ENCODE measurements around the gene LRRC59. TPM values are rescaled to one million over a fixed set of nuclear protein-coding genes. Genes with fewer than 3 reads are reported as not detected.

LRRC59 gene
- total and polyA plus RNA-seq, 2 of the 8 experiments (the other 6 are each of a cell fraction or from before 2014, with no cell fraction given), result 48.3 to 117 TPM

GRCh38 chr17:50364061-50364458 lies 33.3 kb downstream of the LRRC59 start (continued):
- TF ChIP-seq, protein P1, sequence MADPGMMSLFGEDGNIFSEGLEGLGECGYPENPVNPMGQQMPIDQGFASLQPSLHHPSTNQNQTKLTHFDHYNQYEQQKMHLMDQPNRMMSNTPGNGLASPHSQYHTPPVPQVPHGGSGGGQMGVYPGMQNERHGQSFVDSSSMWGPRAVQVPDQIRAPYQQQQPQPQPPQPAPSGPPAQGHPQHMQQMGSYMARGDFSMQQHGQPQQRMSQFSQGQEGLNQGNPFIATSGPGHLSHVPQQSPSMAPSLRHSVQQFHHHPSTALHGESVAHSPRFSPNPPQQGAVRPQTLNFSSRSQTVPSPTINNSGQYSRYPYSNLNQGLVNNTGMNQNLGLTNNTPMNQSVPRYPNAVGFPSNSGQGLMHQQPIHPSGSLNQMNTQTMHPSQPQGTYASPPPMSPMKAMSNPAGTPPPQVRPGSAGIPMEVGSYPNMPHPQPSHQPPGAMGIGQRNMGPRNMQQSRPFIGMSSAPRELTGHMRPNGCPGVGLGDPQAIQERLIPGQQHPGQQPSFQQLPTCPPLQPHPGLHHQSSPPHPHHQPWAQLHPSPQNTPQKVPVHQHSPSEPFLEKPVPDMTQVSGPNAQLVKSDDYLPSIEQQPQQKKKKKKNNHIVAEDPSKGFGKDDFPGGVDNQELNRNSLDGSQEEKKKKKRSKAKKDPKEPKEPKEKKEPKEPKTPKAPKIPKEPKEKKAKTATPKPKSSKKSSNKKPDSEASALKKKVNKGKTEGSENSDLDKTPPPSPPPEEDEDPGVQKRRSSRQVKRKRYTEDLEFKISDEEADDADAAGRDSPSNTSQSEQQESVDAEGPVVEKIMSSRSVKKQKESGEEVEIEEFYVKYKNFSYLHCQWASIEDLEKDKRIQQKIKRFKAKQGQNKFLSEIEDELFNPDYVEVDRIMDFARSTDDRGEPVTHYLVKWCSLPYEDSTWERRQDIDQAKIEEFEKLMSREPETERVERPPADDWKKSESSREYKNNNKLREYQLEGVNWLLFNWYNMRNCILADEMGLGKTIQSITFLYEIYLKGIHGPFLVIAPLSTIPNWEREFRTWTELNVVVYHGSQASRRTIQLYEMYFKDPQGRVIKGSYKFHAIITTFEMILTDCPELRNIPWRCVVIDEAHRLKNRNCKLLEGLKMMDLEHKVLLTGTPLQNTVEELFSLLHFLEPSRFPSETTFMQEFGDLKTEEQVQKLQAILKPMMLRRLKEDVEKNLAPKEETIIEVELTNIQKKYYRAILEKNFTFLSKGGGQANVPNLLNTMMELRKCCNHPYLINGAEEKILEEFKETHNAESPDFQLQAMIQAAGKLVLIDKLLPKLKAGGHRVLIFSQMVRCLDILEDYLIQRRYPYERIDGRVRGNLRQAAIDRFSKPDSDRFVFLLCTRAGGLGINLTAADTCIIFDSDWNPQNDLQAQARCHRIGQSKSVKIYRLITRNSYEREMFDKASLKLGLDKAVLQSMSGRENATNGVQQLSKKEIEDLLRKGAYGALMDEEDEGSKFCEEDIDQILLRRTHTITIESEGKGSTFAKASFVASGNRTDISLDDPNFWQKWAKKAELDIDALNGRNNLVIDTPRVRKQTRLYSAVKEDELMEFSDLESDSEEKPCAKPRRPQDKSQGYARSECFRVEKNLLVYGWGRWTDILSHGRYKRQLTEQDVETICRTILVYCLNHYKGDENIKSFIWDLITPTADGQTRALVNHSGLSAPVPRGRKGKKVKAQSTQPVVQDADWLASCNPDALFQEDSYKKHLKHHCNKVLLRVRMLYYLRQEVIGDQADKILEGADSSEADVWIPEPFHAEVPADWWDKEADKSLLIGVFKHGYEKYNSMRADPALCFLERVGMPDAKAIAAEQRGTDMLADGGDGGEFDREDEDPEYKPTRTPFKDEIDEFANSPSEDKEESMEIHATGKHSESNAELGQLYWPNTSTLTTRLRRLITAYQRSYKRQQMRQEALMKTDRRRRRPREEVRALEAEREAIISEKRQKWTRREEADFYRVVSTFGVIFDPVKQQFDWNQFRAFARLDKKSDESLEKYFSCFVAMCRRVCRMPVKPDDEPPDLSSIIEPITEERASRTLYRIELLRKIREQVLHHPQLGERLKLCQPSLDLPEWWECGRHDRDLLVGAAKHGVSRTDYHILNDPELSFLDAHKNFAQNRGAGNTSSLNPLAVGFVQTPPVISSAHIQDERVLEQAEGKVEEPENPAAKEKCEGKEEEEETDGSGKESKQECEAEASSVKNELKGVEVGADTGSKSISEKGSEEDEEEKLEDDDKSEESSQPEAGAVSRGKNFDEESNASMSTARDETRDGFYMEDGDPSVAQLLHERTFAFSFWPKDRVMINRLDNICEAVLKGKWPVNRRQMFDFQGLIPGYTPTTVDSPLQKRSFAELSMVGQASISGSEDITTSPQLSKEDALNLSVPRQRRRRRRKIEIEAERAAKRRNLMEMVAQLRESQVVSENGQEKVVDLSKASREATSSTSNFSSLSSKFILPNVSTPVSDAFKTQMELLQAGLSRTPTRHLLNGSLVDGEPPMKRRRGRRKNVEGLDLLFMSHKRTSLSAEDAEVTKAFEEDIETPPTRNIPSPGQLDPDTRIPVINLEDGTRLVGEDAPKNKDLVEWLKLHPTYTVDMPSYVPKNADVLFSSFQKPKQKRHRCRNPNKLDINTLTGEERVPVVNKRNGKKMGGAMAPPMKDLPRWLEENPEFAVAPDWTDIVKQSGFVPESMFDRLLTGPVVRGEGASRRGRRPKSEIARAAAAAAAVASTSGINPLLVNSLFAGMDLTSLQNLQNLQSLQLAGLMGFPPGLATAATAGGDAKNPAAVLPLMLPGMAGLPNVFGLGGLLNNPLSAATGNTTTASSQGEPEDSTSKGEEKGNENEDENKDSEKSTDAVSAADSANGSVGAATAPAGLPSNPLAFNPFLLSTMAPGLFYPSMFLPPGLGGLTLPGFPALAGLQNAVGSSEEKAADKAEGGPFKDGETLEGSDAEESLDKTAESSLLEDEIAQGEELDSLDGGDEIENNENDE (IDR thresholded peaks at IDR 0.05; ENCODE audit: insufficient replicate concordance, low read length), result no peak
- TF ChIP-seq SRF (IDR thresholded peaks at IDR 0.05; ENCODE audit: low read depth, low read length) (no peak), SIRT6 (IDR thresholded peaks at IDR 0.05; ENCODE audit: low read length) (no peak)
